T-helper 2 cell treated with Interferon-gamma antibody and Interleukin-4, amounts not matched to agents 5 μg/mL and 100 μg/mL, for 36 hours (primary cell): ENCODE measurements around the gene GP2.
"Not testable (repeated sequence)": the region's sequence is repeated elsewhere in the genome, so short reads cannot be mapped to it uniquely, and the experiment has no call there.

Source experiments
- DNase-seq: peaks from one replicate; pipeline ENCODE4 v3.0.0; 2021; ENCODE audit warnings: low spot score
- H3K27ac Mint-ChIP-seq: one replicate; pipeline ENCODE4 v1.8.0; 2021; ENCODE audit warnings: mild to moderate bottlenecking, mixed read lengths
- H3K27me3 Mint-ChIP-seq: one replicate; pipeline ENCODE4 v1.8.0; 2021; ENCODE audit warnings: low read depth, mixed read lengths
- H3K36me3 Mint-ChIP-seq: one replicate; pipeline ENCODE4 v1.8.0; 2021; ENCODE audit warnings: low read depth, mixed read lengths
- H3K4me1 Mint-ChIP-seq: one replicate; pipeline ENCODE4 v1.8.0; 2021; ENCODE audit warnings: low read depth, mixed read lengths
- H3K4me3 Mint-ChIP-seq: one replicate; pipeline ENCODE4 v1.8.0; 2022; ENCODE audit warnings: mild to moderate bottlenecking, moderate library complexity, mixed read lengths
- H3K9me3 Mint-ChIP-seq: one replicate; pipeline ENCODE4 v1.8.0; 2021; ENCODE audit warnings: mixed read lengths

Gene GP2

DNA sequence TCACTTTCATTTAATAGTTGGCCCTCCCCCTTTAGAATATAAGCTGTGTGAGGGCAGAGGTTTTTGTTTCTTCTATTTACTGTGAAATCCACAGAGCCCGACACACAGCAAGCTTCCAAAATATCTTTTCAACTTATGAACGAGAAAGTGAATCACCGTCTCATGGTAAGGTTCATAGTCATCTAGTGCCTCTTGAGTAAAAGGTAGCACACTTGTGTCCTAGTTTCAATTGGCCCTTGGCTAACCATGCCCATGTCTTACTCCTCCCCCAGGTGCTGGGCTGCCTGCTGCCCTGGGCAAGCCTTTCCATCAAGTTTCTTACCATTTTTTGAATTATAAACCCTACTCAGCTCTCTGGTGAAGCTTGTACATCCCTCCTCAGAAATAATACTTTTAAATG lies 12.4 kb upstream of the GP2 start:
- Mint-ChIP-seq H3K27me3 (no peaks in the 10 kb centered on the region), H3K4me1 (no peaks in the 10 kb centered on the region), H3K9me3 (no peaks in the 10 kb centered on the region), H3K27ac (no peak overlapping the region), H3K36me3 (no peaks in the 10 kb centered on the region), H3K4me3 (no peak overlapping the region)
- DNase-seq = no peak

DNA sequence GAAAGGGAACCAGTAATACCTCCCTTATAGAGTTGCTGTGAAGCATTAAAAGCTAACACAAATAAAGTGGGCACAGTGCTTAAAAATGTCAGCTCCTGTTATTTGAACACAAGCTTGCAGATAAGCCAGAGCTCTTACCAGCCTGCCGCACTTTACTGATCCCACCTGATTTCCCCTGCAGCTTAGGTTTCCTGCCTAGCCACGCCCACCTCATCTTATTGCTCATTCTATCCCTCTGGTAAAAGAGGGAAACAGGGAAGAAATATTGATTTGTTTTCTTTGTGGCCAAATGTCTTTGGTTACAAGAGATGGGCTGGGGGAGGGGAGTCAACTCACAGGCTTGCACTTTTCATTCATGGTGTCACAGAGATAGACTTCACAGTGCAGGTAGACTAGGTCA lies 9.6 kb upstream of the GP2 start:
- Mint-ChIP-seq H3K9me3 (no peaks in the 10 kb centered on the region), H3K27me3 (no peaks in the 10 kb centered on the region)

DNA sequence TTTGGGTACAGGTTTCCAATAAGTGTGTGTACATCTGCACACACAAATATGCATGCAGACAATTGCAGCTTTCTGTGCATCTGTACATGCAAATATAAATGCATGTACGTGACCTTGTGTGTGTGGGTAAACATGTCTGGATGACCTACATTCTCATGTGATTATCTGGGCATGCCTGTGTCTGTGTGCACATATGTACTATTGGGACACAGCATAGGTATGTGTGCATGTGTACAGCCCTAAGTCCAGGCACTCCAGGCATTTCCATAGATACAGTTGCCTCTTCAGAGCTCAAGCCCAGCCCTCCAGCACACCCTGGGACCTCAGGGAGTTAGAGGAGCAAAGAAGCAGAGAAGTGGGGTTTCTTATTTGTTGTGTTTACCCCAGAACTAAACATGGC lies 7.1 kb upstream of the GP2 start:
- Mint-ChIP-seq H3K4me1 (no peaks in the 10 kb centered on the region), H3K4me3 (no peak overlapping the region), H3K27ac (no peak overlapping the region), H3K9me3 (no peaks in the 10 kb centered on the region), H3K36me3 (no peaks in the 10 kb centered on the region), H3K27me3 (no peaks in the 10 kb centered on the region)
- no peak for DNase-seq

More for the DNA sequence above, 9.6 kb upstream of the GP2 start:
- DNase-seq = no peak
- H3K4me1 Mint-ChIP-seq = no peaks in the 10 kb centered on the region
- no peaks in the 10 kb centered on the region for H3K36me3 Mint-ChIP-seq
- H3K27ac Mint-ChIP-seq = no peak overlapping the region
- no peak overlapping the region for H3K4me3 Mint-ChIP-seq

DNA sequence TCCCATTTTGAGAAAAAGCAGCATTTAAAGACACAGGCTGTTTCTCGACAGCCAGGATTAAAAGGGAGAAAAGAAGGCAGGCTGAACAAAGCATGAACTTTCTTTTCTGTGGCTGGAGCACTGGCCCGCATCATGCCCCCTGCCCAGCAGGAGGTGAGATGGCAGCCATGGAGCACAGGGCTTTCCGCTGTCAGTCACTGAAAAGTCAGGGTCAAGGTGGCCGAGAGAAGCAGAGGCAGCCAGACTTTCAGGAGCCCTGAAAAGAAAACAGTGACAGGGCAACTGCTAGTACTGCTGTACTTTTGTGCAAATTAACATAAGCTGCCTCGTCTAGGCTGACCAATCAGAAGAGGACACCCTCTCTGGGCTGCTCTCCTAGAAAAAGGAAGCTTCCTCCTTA lies 5.8 kb upstream of the GP2 start:
- Mint-ChIP-seq H3K36me3 (no peaks in the 10 kb centered on the region), H3K4me3 (no peak overlapping the region), H3K27me3 (no peaks in the 10 kb centered on the region), H3K27ac (no peak overlapping the region), H3K4me1 (no peaks in the 10 kb centered on the region), H3K9me3 (no peaks in the 10 kb centered on the region)
- DNase-seq = no peak

DNA sequence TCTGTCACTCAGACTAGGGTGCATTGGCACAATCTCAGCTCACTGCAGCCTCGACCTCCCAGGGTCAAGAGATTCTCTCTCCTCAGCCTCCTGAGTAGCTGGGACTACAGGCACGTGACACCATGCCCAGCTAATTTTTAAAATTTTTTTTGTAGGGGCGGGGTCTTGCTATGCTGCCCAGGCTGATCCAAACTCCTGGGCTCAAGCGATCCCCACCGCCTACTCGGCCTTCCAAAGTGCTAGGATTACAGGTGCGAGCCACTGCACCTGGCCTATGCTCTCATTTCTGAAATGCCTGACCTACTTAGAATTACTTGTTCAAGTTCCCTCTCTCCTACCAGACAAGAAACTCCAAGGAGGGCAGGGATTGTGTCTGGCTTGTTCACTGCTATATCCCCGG lies 5.1 kb upstream of the GP2 start:
- Mint-ChIP-seq H3K36me3 (no peaks in the 10 kb centered on the region), H3K4me1 (no peaks in the 10 kb centered on the region), H3K27ac (no peak overlapping the region), H3K27me3 (no peaks in the 10 kb centered on the region), H3K4me3 (no peak overlapping the region), H3K9me3 (no peaks in the 10 kb centered on the region)
- DNase-seq = no peak

DNA sequence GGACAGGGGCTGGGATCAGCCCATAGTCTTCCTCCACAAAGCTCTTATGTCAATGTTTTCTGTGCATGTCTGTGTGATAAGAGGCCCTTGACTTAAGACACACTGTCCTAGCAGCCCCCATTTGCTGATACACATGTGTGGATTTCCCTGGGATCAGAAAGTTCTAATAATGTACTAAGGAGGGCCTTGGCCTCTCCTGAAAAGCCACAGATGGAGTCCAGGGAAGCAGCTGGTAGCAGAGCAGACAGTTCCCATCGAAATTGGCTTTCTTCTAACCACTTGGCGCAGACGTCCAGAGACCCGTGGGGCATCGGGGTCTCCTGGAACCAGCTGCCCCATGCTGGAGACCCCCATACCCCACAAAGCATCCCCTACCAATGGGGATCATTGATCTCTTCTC lies 4.3 kb upstream of the GP2 start:
- no peak overlapping the region for H3K27ac Mint-ChIP-seq
- no peaks in the 10 kb centered on the region for H3K9me3 Mint-ChIP-seq
- no peak for DNase-seq
- no peak overlapping the region for H3K4me3 Mint-ChIP-seq
- H3K36me3 Mint-ChIP-seq = no peaks in the 10 kb centered on the region
- no peaks in the 10 kb centered on the region for H3K4me1 Mint-ChIP-seq
- no peaks in the 10 kb centered on the region for H3K27me3 Mint-ChIP-seq

DNA sequence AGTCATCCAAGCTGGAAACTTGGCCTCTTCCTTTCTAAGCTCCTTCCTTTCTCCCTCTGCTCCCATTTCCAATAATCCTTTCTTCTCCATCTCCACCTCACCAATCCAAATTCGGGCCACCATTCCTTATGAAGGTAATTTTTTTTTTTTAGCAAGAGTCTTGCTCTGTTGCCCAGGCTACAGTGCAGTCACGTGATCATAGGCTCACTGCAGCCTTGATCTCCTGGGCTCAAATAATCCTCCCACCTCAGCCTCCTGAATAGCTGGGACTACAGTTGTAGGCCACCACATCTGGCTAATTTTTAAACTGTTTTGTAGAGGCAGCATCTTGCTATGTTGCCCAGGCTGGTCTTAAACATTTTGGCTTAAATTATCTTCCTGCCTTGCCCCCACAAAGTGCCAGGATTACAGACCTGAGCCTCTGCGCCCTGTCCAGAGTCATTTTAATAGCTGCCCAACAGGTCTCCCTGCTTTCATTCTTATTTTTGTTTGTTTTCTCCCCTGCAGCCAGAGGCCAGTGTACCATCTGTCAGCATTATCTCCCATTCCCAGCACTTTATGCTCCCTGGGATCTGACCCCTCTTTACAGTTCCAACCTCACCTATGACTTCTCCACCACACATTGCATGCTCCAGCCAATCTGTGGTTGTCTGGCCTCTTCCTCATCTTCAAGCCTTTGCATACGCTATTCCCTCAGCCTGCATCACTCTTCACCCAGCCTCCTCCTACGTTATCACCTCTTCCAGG lies 2.3 kb upstream of the GP2 start:
- Mint-ChIP-seq H3K9me3 (no peaks in the 10 kb centered on the region), H3K4me1 (no peaks in the 10 kb centered on the region), H3K4me3 (no peak overlapping the region), H3K27me3 (no peaks in the 10 kb centered on the region), H3K36me3 (no peaks in the 10 kb centered on the region), H3K27ac (no peak overlapping the region)
- DNase-seq = no peak

DNA sequence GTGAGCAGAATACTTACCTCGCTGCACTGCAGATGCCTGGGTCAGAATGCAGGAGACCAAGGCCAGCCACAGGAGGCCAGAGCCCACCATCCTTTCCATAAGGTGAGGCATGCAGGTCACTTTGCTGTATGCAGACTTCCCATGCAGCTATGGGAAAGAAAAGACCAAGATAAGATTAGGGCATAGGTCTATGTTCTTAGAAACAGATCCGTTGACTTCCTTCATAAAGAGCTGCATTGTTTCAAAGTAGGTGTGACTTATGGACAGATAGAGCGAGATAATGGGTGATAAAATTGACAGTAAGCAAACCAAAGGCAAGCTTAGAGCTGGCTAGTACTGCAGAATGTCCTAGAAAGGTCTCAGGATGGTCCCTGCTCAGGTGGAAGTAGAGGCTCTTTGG lies 992 bp downstream of the GP2 start:
- Mint-ChIP-seq H3K27ac (no peak overlapping the region), H3K27me3 (no peaks in the 10 kb centered on the region), H3K36me3 (no peaks in the 10 kb centered on the region), H3K4me1 (no peaks in the 10 kb centered on the region), H3K4me3 (no peak overlapping the region), H3K9me3 (no peaks in the 10 kb centered on the region)
- DNase-seq = no peak

DNA sequence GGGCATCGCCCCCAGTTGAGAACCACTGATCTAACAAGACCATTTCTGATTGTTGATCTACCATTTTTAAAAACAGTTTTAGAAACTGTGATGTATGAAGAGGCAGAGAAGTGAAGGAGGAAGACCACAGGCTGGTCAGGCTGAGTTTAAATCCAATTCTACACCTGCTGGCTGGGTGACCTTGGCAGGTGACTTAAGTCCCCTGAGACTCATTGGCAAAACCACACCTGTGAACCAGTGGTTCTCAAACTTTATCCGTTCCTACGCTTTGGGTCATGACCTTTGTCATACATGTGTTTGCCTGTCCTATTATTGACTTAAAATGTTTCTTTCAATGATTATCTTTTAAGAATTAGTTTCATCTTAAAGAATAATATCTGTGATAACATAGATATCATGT lies 2.3 kb downstream of the GP2 start:
- Mint-ChIP-seq H3K27ac (no peak overlapping the region), H3K27me3 (no peaks in the 10 kb centered on the region), H3K9me3 (no peaks in the 10 kb centered on the region), H3K4me3 (no peak overlapping the region), H3K4me1 (no peaks in the 10 kb centered on the region), H3K36me3 (no peaks in the 10 kb centered on the region)
- no peak for DNase-seq

DNA sequence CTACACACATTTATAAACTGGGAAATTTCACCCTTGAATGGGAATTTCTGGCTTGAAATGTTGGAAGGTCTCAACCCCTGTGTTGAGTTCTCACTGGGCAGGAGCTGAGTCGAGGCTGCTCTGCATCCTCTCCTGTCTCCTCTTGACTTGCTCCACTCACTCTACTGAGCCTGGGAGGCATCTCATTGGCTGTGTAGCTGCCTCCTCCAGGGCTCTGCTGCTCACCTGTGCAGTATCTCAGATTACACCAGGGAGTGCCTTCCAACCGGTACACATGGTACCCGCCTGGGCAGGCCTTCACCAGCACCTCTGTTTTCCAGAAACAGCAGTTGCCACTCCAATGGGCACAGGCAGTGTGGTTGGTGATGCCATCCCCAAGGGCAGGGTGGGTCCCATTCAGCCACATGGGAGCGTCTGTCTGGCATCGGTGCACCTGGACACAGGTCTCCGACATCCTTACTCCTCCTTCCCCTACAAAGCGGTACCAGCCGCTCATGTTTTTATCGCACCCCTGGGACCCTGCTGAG lies 3.7 kb downstream of the GP2 start:
- DNase-seq = no peak
- Mint-ChIP-seq H3K27ac (no peak overlapping the region), H3K9me3 (no peaks in the 10 kb centered on the region), H3K4me3 (no peak overlapping the region), H3K27me3 (no peaks in the 10 kb centered on the region), H3K36me3 (no peaks in the 10 kb centered on the region), H3K4me1 (no peaks in the 10 kb centered on the region)

DNA sequence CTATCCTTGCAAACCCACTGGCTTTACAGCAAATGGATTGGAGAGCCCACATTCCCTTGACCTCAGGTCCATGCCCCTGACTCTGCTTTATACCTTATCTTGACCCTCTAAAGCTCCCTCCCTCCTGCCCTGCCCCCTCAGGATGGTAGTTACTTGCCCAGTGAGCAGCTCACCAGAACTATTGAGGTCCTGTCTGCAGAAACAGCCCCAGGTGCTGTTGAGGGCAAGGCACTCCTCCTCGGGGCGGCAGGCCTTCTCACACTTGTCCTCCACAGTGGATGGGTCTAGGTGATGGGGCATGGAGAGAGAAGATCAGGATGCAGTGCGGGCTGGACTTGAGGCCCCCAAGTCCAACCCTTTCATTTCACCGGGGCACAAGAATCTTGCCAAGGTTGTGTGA lies 4.6 kb downstream of the GP2 start:
- no peaks in the 10 kb centered on the region for H3K27me3 Mint-ChIP-seq
- H3K9me3 Mint-ChIP-seq = no peaks in the 10 kb centered on the region
- no peaks in the 10 kb centered on the region for H3K36me3 Mint-ChIP-seq

DNA sequence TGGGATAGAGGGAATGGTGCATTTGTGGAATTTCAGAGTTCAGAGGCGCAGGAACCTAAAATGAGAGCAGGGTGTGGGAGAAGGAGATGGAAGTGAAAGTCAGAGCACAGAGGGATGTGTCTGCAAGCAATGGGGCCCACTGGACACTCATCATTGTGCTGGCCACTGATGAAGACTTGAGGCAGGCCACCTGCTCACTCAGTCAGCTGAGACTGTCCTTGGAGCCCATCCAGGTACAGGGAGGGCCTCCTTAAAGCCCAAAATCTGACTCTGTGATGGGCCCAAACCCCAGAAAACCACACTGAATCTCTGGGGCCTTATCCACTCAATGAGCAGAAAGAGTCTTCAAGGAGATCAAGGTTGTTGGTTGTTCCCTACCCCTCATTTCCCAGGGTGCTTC lies 5.6 kb downstream of the GP2 start:
- Mint-ChIP-seq H3K27ac (no peak overlapping the region), H3K4me1 (no peaks in the 10 kb centered on the region), H3K27me3 (no peaks in the 10 kb centered on the region), H3K4me3 (no peak overlapping the region), H3K9me3 (no peaks in the 10 kb centered on the region), H3K36me3 (no peaks in the 10 kb centered on the region)
- DNase-seq = no peak

More for the DNA sequence above, 4.6 kb downstream of the GP2 start:
- Mint-ChIP-seq H3K27ac (no peak overlapping the region), H3K4me1 (no peaks in the 10 kb centered on the region), H3K4me3 (no peak overlapping the region)
- no peak for DNase-seq

DNA sequence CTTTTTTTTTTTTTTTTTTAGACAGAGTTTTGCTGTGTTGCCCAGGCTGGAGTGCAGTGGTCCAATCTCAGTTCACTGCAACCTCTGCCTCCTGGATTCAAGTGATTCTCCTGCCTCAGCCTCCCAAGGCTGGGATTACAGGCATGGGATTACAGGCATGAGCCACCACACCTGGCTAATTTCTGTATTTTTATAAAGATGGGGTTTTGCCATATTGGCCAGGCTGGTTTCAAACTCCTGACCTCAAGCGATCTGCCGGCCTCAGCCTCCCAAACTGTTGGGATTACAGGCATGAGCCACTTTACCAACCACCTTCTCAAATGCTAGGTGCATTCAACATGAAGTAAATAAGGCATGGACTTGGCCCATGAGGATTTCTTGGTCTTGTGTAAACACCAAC lies 6.3 kb downstream of the GP2 start:
- H3K27ac Mint-ChIP-seq, H3K27me3 Mint-ChIP-seq, H3K9me3 Mint-ChIP-seq, H3K36me3 Mint-ChIP-seq, H3K4me3 Mint-ChIP-seq, DNase-seq, H3K4me1 Mint-ChIP-seq: not testable (repeated sequence)

DNA sequence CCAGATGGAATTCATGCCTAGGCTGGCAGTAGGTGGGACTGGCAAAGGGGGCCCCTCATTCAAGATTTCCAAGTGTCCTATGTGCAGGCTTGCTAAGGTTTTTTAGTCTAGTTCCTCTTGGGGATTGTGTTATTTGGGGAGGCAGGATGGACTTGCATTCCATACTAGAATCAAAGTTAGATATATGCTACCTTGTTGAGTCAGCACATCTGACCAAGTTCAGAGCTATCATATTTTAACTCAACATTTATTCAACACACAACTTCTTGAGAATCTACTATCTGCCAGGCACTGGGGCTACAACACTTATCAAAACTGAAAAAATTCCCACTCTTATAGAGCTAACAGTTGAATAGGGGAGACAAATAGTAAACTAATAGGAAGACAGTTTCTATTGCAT lies 6.7 kb downstream of the GP2 start:
- Mint-ChIP-seq H3K4me3 (no peak overlapping the region), H3K27ac (no peak overlapping the region), H3K9me3 (no peaks in the 10 kb centered on the region), H3K36me3 (no peaks in the 10 kb centered on the region), H3K4me1 (no peaks in the 10 kb centered on the region), H3K27me3 (no peaks in the 10 kb centered on the region)
- no peak for DNase-seq

DNA sequence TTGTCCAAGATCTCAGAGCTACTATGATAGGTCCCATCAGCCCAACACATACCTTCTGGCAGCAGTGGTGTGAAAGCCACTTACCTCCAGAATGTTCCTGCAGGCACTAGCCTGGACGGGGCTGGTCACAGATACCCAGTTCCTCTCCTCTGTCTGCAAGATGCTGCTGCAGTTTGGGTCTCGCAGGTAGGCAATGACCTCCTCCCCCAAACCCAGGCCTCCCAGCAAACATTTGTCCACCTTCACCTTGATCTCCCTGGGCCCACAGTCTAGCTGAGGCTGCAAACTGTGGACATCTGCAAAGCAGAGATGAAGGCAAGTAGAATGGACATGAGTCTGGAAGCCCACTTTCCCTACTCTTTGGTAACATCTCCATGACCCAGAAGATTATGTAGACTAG lies 7.1 kb downstream of the GP2 start:
- Mint-ChIP-seq H3K27ac (no peak overlapping the region), H3K9me3 (no peaks in the 10 kb centered on the region), H3K4me3 (no peak overlapping the region), H3K27me3 (no peaks in the 10 kb centered on the region), H3K36me3 (no peaks in the 10 kb centered on the region), H3K4me1 (no peaks in the 10 kb centered on the region)
- no peak for DNase-seq
